ENCODE data around the gene NRL.

DNA sequence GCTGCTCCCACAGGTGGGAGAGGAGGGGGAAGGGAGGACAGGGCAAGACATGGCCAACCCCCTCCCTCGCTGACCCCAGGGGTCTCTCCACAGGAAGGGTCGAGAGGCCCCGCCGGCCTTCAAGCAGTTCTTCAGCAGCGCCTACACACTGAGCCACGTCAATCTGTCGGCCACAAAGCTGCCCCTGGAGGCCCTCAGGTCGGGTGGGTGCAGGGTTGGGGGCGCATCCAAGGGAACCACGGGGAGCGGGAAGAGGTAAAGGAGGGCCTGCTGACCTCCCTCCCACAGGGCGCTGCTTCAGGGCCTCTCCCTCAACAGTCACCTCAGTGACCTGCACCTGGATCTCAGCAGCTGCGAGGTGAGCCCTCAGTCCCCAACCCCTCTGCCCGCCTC, 56.9 kb downstream of the NRL start:
- TF ChIP-seq, protein P1, sequence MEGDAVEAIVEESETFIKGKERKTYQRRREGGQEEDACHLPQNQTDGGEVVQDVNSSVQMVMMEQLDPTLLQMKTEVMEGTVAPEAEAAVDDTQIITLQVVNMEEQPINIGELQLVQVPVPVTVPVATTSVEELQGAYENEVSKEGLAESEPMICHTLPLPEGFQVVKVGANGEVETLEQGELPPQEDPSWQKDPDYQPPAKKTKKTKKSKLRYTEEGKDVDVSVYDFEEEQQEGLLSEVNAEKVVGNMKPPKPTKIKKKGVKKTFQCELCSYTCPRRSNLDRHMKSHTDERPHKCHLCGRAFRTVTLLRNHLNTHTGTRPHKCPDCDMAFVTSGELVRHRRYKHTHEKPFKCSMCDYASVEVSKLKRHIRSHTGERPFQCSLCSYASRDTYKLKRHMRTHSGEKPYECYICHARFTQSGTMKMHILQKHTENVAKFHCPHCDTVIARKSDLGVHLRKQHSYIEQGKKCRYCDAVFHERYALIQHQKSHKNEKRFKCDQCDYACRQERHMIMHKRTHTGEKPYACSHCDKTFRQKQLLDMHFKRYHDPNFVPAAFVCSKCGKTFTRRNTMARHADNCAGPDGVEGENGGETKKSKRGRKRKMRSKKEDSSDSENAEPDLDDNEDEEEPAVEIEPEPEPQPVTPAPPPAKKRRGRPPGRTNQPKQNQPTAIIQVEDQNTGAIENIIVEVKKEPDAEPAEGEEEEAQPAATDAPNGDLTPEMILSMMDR (IDR thresholded peaks at IDR 0.05): no peak
- no peak for TF ChIP-seq ZFX (IDR thresholded peaks at IDR 0.05; ENCODE audit: borderline replicate concordance)

All from 22Rv1 (cell line).